Measurements from ENCODE around the gene NKAIN4.

Gene NKAIN4

GRCh38 chr20:63287697-63288580 is 33.7 kb upstream of the NKAIN4 start:
- ATAC-seq = no peak

GRCh38 chr20:63286781-63287696 is 32.8 kb upstream of the NKAIN4 start:
- ATAC-seq = no peak

DNA sequence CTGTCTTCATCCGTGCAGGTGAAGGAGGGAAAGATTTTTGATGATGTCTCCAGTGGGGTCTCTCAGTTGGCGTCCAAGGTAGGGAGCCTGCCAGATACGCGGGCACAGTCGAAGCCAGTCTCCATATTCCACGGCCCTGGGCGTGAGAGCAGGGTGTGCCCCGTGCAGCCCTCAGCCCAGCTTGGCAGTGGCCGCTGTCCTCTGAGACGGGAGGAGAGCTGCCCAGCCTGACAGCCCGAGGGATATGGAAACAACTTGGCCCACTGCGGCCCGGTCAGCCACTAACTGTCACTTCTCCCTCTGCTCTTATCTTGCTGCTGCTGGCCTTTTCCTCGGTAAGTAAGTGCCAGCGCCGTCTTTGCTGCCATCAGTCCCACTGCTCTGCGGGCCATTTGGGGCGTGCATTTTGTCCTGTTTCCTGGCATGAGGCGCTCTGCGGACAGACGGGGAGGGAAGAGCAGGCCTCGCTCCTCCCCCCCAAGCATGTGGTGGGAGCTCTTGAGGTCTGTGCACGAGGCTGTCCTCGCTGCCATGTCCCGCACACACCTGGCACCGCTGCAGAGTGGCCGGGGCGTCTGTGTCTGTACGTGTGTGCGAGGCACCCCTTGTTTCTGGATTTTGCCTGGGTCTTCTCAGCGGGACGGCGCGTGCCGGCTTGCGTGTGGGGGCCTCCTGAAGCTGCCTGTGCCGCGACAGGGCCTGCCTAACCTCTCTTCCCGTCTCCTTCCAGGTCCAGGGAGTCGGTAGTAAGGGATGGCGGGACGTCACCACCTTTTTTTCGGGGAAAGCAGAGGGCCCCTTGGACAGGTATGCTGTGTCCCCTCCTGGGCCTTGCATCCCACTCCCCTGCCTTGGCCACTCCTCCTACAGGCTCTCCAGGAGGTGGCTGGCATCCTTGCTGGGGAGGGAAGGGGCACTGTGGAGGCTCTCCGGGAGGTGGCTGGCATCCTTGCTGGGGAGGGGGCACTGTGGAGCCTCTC is 31.7 kb upstream of the NKAIN4 start:
- no peak for ATAC-seq

GRCh38 chr20:63284981-63285524 is 30.8 kb upstream of the NKAIN4 start:
- no peak for ATAC-seq

DNA sequence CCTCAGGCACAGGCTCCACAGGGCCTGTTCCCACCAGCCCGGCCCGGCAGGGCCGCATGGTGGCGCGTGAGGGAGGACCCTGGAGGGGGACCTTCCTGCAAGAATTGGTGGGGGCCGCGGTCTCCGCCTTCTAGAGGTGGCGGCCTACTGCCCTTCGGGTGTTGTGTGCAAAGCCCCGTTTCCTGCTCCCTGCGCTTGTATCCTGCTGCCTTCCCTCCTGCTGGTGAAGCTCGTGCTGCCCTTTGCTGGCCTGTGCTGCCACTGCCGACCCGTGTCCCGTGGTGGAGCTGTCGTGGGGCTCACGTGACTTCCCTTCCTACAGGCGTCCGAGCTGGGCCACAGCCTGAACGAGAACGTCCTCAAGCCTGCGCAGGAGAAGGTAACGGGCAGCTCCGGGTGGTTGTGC is 30.3 kb upstream of the NKAIN4 start:
- peak; percentile 6 to 14 for ATAC-seq

DNA sequence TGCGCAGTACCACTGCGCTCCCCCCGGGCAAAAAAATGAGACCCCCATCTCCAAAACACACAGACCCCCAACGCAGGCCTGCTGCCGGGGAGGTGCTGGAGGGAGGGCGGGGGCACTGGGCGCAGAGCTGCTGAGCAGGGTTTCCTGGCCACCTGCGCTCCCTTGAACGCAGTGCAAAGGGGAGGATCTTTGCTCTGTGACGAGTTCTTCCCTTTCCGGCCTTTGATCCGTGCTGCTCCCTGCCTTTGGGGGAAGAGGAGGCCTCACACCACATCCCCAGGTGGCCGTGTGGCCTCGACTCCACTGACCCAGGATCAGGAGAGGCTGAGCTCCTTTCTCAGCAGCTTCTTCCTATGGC is 29.8 kb upstream of the NKAIN4 start:
- peak; percentile 48 to 69 for ATAC-seq

- no peak for ATAC-seq
Observed at GRCh38 chr20:63283397-63284082, 29.3 kb upstream of the NKAIN4 start.

- no peak for ATAC-seq
Observed at GRCh38 chr20:63282946-63283345, 28.7 kb upstream of the NKAIN4 start.

GRCh38 chr20:63281742-63282665 is 27.7 kb upstream of the NKAIN4 start:
- no peak for ATAC-seq

- no peak for ATAC-seq
Observed at GRCh38 chr20:63280929-63281545, 26.8 kb upstream of the NKAIN4 start.

- ATAC-seq = no peak
Observed at GRCh38 chr20:63280371-63280770, 26.1 kb upstream of the NKAIN4 start.

DNA sequence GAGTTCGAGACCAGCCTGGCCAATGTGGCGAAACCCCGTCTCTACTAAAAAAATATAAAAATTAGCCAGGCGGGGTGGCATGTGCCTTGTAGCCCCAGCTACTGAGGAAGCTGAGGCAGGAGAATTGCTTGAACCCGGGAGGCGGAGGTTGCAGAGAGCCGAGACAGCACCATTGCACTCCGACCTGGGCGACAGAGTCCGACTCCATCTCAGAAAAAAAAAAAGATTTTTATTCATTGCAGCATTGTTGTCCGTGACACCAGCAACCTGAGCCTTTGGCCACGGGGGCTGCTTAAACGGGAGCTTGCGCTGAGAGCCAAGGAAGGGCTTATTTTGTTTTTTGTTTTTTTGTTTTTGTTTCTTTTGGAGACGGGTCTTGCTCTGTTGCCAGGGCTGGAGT is 25.7 kb upstream of the NKAIN4 start:
- no peak for ATAC-seq

- ATAC-seq = no peak
Observed at GRCh38 chr20:63278661-63279060, 24.4 kb upstream of the NKAIN4 start.

DNA sequence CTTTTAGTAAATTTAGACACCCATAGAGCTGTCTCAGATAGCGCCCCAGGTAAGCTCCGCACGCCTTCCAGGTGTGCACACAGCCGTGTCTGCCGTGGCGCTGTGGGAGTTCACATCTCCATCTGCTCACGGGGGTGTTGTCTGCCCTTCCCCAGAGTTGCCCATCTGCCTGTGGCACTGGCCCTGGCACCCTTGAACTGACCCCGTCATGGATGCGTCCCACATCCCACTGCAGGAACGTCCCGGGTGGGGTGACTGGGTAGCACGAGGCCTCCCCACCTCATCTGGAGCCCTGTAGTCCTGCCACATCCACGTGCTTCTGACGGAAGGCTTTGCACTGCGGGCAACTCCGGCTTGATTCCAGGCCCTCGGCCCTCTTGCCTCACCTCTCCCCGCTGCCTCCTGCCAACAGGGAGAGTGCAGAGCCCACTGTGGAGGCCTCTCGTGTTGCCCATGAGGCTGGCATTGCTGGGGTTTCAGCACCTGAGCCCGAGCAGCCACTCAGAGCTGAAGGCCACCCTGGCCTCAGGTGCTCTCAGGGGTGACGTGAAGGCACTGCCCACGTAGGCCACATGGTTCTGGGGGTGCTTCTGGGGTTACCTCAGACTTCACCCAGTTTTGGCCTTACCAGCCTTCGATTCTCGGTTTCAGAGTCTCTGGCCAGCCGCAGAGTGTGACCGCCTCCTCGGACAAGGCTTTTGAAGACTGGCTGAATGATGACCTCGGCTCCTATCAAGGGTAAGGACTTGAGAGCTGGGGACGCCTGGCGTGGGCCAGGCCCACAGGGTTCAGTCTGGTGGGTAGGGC is 23.4 kb upstream of the NKAIN4 start:
- no peak for ATAC-seq

DNA sequence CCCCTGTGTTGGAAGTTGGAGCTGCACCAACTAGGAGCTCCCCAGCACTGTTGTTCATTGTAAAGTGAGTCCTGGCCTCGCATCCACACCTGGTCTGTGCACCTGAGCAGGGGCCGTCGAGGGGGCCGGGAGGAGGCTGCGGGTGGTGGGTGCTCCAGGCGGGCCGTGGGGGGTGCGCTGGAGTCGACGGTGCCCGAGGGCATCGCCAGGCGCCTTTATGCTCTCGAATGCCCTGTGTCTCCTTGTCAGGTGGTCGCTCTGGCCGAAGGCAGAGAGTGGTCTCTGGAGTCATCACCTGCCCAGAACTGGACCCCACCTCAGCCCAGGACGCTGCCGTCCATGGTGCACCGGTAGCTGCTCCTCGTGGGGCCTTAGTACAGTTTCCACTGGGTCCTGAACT is 22.7 kb upstream of the NKAIN4 start:
- ATAC-seq = no peak

- ATAC-seq = no peak
Observed at GRCh38 chr20:63275825-63276224, 21.6 kb upstream of the NKAIN4 start.

DNA sequence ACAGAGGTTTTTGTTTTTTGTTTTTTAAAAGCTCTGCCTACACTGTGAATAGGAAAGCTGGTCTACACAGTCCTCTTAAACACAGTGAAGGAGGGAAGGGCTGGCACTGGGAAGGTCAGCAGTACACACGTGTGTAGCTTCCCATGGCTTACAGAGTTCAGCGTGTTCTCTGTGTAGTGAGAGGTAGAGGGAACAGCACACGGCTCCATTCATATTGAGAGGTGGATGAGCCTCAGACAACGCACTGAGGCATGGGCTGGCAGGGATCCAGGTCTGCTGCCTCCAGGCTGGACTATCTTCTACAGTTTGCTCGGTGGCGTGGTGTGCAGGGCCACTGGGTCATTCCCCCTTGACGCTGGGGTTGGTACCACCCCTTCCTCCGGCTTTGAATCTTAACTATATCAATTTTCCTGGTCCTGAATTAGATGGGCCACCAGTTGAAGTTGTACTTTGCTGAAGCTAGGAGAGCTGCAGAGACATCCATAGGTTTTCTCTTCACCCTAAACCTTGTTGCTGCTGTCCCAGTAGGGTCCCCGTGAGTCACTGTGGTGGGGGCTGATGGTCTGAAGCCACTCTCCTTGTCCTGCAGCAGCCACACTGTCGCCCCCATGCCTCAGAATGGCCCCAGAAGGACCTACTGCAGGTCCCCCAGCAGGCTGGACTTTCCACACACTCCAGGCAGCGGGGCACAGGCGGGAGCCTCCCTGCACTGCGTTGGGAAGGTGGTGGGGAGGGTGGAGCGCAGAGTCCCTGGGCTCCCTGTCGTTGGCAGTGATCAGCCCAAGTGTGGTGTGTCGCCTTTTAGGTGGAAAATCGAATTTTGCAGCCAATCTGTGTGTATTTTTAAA is 20.3 kb upstream of the NKAIN4 start:
- no peak for ATAC-seq

All from activated CD4-positive, CD25-positive, alpha-beta regulatory T cell treated with anti-CD3 and anti-CD28 coated beads, Interleukin-2, amount 50 U/mL, for 24 hours (primary cell).